Stimulated activated naive B cell treated with anti-CD40 and anti-IgM and Interleukin-4, amounts not matched to agents 10 μg/mL and 1 μg/mL and 100 μg/mL, for 72 hours (primary cell): ENCODE results near the gene ZNF778.

Experiments used
- ATAC-seq, 2 donors: fragments of 150-1000 bp; cut with Tn5 transposase; replicated peaks; 2 replicates each; pipeline ENCODE4 v1.10.0; 2021; ENCODE audit warnings: moderate library complexity in 1 of 2
- DNase-seq: peaks from one replicate; pipeline ENCODE4 v3.0.0; 2021
- H3K27ac Mint-ChIP-seq: one replicate; pipeline ENCODE4 v1.8.0; 2022; ENCODE audit warnings: mild to moderate bottlenecking, mixed read lengths
- H3K27me3 Mint-ChIP-seq, 2 donors: one replicate each; pipeline ENCODE4 v1.8.0; 2022; ENCODE audit warnings: mixed read lengths in 2 of 2
- H3K36me3 Mint-ChIP-seq, 2 donors: one replicate each; pipeline ENCODE4 v1.8.0; 2022; ENCODE audit warnings: mixed read lengths in 2 of 2, mild to moderate bottlenecking in 1 of 2
- H3K4me1 Mint-ChIP-seq, 2 donors: one replicate each; pipeline ENCODE4 v1.8.0; 2022; ENCODE audit warnings: mixed read lengths in 2 of 2, mild to moderate bottlenecking in 1 of 2
- H3K4me3 Mint-ChIP-seq, 2 donors: one replicate each; pipeline ENCODE4 v1.8.0; 2022; ENCODE audit warnings: mild to moderate bottlenecking in 2 of 2, mixed read lengths in 2 of 2, moderate library complexity in 1 of 2
- H3K9me3 Mint-ChIP-seq, 2 donors: one replicate each; pipeline ENCODE4 v1.8.0; 2022; ENCODE audit warnings: mixed read lengths in 2 of 2, mild to moderate bottlenecking in 1 of 2

ZNF778 gene

DNA sequence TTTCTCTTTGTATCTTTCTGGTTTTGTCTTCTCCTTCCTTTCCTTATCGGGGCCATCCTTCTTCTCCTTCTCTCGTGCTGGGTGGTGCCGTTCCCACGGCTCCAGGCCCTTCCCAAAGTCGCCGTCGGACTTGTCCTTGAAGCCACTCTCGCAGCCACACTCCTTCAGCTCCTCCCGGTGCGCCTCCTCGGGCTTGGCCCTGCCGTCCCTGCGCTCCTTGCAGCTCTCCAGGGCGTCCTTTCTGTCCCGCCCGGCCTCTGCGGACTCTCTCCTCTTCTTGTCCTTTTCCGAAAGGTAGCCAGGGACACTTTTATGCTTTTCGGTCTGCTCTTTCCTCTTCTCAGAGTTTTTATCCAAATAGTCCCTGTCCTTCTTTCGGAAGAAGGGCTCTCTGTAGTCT, 65.9 kb downstream of the ZNF778 start:
- Mint-ChIP-seq H3K36me3 (peaks cover 23 to 27% of the 10 kb centered on the region in 2 donors), H3K4me1 (peaks cover under 1 to 7% of the 10 kb centered on the region in 2 donors), H3K4me3 (no peak overlapping the region), H3K27ac (no peak overlapping the region), H3K27me3 (no peaks in the 10 kb centered on the region), H3K9me3 (no peaks in the 10 kb centered on the region)
- ATAC-seq, result no peak
- no peak for DNase-seq

DNA sequence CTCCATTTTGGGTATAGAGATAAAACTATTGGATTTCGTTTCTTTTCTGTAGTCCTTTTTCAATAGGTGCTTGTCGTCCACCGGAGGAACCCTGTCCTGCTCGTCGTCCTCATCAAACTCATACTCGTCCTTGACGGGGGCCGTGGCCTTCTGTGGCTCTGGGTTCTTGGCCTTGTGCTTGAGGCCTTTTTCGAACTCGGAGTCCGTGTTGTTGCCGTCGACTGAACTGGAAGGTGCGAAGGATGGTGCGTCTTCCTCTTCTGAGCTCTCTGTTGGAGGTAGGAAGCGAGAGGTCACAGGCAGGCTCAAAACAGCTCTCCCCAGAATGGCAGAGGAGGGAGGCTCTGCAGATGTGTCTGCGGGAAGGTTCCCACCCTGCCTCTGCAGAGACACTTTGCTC, 67.9 kb downstream of the ZNF778 start:
- peaks cover 0 to 5% of the 10 kb centered on the region in 2 donors for H3K4me1 Mint-ChIP-seq
- peaks cover 22 to 28% of the 10 kb centered on the region in 2 donors for H3K36me3 Mint-ChIP-seq
- DNase-seq (no peak), ATAC-seq (no peak)
- H3K27me3 Mint-ChIP-seq, result no peaks in the 10 kb centered on the region
- H3K4me3 Mint-ChIP-seq, result no peak overlapping the region
- no peak overlapping the region for H3K27ac Mint-ChIP-seq
- H3K9me3 Mint-ChIP-seq, result no peaks in the 10 kb centered on the region

DNA sequence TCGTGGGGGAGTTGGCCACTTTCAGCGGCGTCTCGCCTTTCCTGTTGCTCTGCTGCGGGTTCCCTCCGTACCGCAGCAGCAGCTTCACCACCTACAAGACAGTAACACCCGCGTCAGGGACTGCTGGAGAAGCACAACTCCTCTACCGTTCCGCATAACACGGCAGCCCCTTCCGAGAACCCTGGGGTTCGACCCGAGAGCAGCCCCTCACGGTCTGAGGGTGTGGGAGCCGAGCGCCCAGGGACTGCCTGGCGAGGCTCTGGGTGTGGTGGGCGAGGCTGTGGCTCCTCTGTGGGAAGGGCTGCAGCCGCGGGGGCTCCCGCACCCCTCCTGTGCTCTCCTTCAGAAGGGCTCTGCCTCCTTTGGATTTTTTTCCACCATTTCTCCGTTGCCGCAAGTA, 68.6 kb downstream of the ZNF778 start:
- no peak for ATAC-seq

More for the DNA sequence above, 68.6 kb downstream of the ZNF778 start:
- H3K4me3 Mint-ChIP-seq, result no peak overlapping the region
- H3K4me1 Mint-ChIP-seq, result peaks cover under 1 to 2% of the 10 kb centered on the region in 2 donors
- no peaks in the 10 kb centered on the region for H3K9me3 Mint-ChIP-seq
- no peaks in the 10 kb centered on the region for H3K27me3 Mint-ChIP-seq
- DNase-seq, result no peak
- peaks cover 18 to 26% of the 10 kb centered on the region in 2 donors for H3K36me3 Mint-ChIP-seq
- H3K27ac Mint-ChIP-seq, result no peak overlapping the region
